Stimulated activated CD4-positive, alpha-beta T cell treated with anti-CD3 and anti-CD28 coated beads, TNF-alpha, amount 100 ng/mL, for 24 hours (primary cell): ENCODE measurements around the gene HOXD11.

Experiments used
- DNase-seq, 3 experiments: peaks; one replicate each; pipeline ENCODE4 v3.0.0-alpha.2; 2020; ENCODE audit warnings: low read depth in 3 of 3

Gene HOXD11

GRCh38 chr2:176081376-176081836 is 25.7 kb upstream of the HOXD11 start:
- DNase-seq = no peak

DNA sequence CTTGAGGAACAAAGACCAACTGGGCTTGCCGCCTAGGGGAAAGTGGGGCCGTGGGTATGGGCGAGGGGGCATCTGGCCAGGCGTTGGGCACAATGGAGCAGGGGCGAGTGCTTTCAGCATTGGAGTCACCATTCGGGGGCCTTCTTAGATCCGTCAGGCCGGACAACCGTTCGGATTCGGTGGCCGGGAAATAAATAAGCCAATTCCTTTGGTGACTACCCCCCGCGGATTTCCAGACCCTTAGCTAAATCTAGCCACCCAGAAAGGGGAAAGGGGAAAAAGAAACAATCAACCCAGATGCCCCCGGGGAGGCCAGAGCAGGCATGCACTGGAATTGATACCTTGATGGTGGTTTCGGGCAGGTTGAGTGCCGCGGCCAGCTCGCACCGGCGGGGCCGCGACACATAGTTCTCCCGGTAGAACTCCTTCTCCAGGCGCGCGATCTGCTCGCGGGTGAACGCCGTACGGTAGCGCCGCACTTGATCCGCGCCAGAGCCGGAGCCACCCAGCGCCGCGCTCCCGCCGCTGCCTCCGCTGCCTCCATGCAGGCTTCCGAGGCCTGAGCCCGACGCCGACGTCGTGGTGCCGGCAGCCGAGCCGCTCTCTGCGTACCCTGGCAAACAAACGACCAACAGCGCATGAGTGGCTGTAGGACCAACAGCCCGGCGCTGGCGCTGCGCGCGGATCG is 25.1 kb upstream of the HOXD11 start:
- no peak for DNase-seq

GRCh38 chr2:176082525-176082823 is 24.6 kb upstream of the HOXD11 start:
- DNase-seq = no peak

GRCh38 chr2:176082824-176083751 is 24.0 kb upstream of the HOXD11 start:
- no peak for DNase-seq

DNA sequence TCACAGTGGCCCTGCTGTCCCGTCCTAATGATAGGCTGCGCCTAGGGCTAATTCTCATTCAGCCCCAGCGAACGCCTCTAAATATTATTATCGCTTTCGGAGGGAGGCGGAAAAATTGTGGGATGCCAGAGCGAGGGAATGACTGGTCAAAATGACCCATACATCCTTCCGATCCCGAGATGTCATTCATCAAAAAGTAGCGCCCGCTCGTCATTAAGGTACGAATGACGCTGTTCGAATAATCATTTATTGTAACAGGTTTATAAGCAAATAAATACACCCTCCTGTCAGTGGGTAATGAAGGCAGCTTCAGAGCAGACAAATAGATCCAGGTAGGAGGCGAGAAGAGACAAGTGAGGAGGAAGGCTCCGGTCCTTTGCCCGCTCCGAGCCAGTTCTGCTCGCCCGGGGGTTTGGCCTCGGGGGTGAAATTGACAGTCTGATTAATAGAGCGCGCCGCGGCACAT is 23.3 kb upstream of the HOXD11 start, which contains the start of gene EVX2:
EVX2 (minus strand) TSS at position 167 of the 466 bp plus-strand sequence. CDS start 186 bp downstream, outside the sequence.
- no peak for DNase-seq

DNA sequence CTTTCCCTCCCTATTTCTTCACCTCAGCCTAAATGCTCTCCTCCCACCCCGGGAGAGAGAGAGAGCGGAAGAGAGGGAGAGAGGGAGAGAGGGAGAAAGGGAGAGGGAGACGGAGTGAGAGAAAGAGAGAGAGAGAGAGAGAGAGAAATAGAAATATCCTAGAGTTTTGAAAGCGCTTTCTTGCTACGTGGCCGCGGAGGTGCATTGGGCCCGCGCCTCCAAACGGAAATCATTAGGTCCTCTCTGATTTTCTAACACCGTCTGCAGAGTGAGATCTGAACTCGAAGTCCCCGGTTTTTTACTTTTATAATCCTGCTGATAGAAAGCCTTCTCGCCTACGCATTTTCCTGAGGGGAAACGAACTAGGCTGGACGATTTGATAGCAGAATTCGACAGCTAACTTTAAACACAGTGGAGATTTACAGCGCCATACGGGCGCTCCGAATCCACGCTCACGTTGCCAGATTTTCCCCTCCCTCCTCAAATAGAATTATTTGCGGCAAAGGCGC is 22.4 kb upstream of the HOXD11 start:
- no peak for DNase-seq

DNA sequence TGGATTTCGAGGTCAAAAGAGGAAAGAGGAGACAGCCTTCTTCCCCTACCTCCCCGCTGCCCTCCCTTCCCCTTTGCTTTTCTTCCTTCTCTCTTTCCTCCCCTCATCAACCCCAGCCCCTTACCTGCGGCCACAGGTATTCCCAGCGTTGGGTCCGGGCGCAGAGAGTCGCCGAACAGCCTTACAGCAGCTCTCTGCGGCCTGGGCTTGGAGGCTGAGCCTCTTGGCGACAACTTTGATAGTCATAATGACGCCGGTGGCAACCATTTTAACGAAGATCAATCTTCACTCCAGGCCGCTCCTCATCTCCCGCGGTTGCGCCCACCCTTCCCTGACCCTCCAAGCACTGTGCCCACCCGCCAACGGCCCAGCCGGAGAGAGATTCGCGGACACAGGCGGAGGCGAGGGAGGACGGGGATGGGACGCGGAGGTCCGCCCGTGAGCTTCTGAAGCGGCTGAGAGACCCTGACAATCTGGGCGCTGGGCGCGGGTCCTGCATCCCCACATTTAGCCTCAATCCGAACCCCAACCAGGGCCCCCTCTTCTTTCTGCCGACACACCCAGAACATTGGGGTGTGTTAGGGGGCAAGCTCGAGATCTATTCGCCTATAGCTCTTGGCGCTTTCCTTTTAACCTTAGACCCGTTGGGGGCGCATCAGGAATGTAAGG is 21.8 kb upstream of the HOXD11 start:
- no peak for DNase-seq

DNA sequence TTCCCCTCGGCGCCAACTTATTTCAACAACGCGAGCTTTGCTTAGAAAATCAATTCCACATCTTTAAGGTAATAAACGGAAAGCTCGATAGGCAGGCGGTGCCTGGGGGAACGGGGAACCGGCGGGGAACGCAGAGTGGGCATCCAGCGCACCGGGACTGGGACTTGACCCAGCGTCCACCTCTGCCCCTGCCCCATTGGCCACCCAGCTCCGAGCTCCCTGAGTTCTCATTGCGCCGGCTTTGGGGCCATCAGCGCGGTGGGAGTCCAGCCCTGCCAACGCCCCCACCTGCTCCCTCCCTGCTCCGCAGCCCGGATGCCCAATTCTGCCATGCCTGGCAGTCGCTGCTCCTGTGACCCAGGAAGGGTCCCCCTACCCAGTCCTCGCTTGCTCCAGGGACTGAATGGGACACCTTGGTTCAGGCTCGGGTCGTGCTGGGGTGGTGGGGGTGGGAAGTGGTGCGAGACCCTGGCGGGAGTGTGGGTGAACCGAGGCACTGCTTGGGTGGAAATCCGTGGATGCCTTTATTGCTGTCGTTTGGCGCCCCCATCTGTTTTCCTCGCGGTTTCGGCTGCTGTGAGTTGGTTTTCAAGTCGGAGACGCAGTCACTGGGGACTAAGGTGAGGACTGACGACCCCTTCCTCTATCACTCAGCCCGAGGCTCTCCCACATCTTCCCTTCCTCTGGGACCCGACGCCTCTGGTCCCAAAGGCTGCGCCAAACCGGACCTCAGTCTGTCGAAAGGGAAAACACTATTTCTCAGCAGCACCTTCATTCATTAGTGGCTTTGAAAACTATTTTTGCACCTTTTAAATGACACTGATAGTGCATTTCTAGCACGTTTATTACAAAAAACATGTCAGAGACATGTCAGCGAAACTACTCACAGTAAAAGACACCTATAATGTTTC is 21.0 kb upstream of the HOXD11 start:
- DNase-seq = no peak

- DNase-seq = no peak
Measured at GRCh38 chr2:176087330-176088047, 19.6 kb upstream of the HOXD11 start.

GRCh38 chr2:176088048-176088936 is 18.8 kb upstream of the HOXD11 start:
- DNase-seq = no peak

DNA sequence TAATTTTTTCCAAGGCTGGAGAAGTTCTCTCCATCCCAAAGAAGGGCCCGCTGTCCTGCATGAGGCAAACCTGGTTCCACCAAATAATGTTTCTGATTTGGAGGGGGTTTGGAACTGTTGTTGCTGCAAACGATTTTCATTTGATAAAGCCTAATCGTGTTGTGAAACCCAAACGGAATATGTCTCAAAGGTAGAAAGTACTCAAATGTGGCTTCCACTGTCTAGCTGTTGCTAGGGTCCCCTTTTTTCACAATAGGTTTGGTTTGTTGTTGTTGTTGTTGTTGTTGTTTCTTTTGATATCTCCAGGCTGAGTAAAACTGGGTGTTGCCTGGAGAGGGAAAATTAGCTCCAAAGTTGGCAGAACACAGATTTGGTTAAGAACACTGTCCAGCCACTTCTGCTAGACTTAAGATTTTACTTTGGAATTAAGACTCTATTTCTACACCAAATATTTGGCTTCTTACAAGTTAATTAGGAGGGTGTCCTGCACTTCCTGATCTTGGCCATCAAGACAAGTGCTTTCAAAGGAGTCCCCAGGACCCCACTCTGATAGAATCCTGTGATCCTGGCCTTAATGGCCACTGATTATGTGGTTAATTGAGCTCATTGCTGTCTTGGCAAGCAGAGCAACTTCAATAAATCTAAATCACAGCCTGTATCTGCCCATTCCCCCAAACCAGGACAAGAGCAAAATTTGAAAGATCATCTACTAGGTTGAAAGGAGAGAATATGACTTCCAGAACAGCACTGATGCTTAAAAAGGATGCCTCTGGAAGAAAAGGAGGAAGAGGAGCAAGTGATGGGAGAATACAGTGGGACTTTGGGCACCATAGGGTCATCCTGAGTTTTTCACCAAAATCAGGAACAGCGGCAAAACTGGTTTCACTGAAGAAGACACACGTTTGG is 17.9 kb upstream of the HOXD11 start:
- no peak for DNase-seq

GRCh38 chr2:176089843-176090395 is 17.2 kb upstream of the HOXD11 start:
- no peak for DNase-seq

DNA sequence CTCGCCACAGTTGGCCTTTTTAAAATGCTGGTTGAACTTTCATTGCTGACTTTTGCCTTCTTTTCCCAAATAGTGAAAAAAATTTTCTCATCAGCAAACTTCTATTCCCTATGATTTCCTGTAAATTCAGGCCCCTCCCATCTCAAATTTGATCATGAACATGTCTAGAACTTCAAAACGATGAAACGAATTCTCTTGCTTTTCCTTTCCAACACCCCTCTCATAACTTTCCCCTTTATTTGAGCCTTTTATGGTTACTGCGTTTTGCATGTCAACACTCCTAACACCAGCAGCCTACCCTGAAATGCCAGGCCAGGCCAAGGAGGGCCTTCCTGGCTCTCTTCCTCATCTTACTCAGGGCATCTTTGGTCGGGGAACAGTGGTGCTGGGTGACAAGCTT is 16.2 kb upstream of the HOXD11 start:
- no peak for DNase-seq

DNA sequence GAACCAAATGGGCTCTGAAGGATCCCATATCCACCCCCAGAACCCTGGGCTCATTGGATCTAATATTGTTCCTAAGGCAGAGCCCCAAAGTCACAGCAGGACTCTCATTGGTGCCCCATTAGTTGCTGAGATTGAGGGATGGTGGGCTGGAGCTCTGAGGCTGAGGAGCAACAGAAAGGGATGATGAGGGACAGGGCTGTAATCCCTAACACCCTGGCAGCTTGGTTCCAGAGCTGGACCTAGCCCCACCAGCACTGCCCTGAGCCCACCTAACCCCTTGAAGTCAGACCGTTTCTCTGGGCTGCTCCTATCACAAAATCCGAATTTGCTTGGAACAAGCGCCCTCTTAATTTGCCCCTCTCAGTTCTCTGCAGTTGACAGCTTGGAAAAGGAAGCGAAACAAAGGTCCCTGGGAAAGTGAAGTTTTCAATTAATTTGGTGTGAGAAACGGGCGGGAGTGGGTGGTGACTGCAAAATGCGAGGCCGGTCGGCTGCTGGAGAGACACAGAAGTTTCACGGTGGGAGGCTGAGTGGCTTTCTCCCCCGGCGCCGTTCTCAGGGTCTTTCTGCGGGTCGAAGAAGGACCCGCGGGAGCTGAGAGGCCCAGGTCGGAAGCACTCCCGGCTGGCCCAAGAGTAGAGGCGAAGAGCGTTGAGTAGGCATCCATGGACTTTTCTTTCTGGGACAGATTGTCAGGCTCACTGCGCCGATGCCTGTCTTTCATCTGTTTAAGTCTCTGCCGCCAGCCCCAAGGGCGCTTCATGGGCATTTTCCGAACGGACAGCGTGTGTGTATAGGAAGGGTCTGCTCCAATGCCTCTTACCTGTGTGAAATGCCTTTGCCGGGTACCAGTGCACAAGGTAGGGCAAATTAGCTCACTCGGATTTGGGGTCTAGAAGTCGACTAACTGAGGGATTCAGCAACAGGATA is 15.5 kb upstream of the HOXD11 start:
- DNase-seq = no peak

DNA sequence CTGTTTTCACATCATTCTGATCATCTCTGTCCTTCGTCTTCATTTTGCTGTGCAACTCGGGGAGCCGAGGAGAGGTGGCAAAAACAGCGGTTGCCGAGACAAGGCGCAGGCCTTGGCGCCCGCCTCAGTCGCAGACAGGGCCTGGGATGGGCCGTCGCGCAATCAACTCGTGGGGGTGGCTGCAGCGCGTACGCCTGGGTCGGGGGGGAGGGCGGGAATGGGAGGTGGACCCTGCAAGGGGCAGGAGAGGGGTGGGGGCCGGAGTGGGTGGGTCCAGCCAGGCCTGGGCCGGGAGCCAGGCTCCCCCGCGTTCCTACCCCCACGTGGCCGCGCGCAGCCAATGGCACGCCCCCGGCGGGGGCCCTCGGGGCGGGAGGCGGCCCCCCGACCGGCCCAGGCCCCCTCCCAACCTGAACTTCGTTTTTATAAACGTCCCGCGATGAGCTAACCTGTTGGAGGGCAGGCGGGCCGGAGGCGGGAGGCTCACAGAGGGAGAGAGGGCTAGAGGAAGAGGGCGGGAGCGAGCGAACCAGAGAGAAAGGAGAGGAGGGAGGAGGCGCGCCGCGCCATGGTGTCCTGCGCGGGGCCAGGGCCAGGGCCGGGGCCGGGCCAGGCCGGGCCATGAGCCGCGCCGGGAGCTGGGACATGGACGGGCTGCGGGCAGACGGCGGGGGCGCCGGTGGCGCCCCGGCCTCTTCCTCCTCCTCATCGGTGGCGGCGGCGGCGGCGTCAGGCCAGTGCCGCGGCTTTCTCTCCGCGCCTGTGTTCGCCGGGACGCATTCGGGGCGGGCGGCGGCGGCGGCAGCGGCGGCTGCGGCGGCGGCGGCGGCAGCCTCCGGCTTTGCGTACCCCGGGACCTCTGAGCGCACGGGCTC is 14.6 kb upstream of the HOXD11 start, which contains the start of gene HOXD13:
HOXD13 (plus strand) TSS at position 452 of the 875 bp plus-strand sequence; CDS start at position 622, 170 bp downstream.
- no peak for DNase-seq
